Activated CD4-positive, alpha-beta T cell treated with anti-CD3 and anti-CD28 coated beads, Interleukin-2, amount 50 U/mL, for 48 hours (primary cell): ENCODE data around the gene ITIH6.
"Not testable (repeated sequence)": the region's sequence is repeated elsewhere in the genome, so short reads cannot be mapped to it uniquely, and the experiment has no call there.

ENCODE experiments used
- DNase-seq, 2 experiments: peaks; one replicate each; pipeline ENCODE4 v3.0.0-alpha.2; 2020

Gene ITIH6

DNA sequence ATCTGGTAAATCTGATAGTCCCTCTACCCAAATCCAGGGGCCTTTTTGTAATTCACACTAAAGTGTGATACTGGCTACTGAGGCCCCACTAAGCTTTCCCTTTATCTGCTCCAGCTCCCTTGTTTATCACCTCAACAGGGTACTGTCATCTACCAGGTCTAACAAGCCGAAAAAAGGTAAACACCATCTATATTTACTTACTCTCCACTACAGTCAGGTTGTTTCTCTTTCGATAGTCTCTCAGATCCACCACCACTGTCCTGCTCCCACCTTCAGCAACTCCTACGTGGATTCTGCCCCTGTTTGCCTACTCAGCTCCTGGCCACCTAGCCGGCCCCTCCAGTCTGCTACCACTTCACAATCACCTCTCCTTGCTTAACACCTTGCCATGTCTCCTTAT lies 3.3 kb downstream of the ITIH6 start:
- DNase-seq: no peak

DNA sequence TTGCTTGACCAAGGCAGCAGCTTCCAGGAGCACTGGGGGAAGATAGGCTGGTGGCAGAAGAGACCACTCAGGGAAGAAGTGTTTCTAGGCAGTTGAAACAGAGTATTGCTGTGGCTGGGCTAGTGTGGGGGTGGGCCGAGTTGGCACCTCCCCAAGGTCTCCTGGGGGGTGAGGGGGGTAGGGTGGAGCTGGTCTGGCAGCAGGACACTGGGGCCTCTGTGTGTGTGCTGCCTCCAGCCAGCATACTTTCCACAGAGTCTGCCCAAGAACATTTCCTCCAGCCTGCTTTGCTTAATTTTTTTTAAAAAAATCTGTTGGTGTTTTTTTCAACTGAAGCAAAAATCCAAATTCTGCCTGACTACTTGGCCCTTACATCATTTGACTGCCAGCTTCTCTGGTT lies 4.0 kb downstream of the ITIH6 start:
- no peak for DNase-seq

DNA sequence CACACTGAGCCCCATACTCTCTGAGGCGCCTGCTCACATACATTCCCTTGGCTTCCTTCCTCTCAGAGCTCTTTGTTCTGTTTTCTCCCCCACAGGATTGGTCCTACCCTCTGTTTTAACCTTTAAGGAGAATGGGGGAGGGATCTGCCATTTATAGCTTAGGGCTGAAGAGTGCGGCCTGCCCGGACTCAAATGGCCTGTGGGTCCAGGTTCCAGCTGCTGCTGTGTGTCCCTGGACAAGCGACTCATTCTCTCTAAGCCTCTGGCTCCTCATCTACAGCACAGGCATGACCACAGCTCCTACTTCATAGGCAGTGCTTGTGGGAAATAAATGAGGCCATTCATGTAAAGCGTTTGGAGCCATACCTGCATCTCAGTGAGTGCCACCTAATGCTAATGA lies 8.7 kb downstream of the ITIH6 start:
- not testable (repeated sequence) for DNase-seq

DNA sequence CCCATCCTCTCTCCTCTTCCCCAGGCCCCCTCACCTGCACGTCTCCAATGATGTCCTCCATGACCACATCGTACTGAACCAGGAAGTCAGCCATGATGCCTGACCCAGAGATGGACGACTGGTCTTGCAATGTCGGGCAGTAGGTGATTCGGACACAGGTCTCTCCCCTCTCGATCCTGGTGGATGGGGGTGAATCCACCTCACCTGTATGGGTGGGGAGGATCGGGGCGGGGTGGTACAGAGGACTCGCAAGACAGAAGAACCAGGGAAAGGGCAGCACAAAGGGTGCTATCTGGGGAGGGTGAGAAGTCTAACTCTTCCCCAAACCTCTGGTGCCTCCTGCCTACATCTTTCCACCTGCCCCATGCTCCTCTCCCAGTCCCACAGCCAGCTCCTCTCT lies 9.6 kb downstream of the ITIH6 start:
- DNase-seq: no peak

DNA sequence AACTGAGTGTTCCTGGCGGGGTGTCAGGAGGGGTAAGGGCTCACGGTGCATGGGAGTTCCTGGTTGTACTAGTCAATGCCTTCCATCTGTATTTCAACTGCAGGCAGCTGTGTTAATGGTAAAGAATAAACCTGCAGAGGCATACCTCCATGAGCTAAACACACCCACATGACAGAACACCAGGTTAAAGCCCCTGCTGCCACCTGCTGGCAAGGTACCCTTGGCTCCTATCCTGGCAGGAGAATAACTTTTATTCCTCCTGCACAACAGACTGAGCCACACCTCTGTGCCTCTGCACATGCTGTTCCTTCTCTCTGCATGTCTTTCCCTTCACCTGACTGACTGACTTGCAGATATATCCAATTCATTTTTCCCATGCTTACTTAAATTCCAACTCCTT lies 11.1 kb downstream of the ITIH6 start:
- peak; percentile 26 to 33 for DNase-seq

DNA sequence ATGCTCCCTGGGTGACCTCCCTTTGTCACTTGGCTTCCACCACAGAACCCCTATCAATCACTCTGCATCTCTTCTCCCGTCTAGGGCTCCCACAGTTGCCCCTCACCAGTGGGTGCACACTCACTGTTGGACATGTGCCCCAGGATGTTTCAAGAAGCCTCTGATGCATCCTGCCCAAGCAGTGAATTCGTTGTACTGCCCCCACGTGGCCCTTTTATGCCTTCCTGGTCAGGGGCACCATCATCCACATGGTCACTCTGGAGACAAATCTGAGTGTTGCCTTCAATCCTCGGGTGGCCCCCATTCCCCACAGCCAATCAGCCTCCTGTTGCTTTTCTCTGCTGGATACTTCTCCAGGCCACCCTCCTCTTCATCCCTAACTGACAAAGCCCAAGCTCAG lies 12.2 kb downstream of the ITIH6 start:
- peak in 1 of 2 experiments; percentile 25 for DNase-seq

DNA sequence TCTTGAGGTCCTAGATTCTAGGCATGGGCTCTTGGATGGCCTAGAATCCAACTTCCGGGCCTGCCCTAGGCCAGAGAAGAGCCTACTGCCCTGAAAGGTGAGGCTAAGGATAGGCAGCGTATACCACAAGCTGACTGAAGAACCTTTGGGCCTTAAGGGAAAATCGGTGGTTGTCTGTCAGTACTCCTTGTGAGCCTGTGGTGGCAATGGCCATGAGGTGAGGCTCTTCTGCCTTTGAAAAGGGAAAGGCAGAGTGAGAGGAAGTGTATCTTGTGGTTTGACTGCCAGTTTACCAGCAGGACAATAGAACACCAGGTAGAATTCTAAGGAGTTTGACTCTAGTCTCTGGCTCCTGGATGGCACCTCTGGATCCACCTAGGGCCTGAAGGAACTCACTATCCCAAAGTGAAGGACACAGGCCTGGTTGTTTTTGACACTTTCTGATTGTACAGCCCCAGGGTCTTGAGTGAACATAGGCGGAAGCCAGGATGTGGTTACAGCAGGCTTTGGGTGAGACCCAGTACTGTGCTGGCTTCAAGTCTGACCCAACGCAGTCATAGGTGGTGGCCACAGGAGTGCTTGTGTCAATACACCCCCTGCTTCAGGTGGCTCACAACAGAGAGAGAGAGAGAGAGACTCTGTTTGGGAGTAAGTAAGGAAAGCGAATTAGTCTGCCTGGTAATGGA lies 20.9 kb downstream of the ITIH6 start:
- DNase-seq: no peak

DNA sequence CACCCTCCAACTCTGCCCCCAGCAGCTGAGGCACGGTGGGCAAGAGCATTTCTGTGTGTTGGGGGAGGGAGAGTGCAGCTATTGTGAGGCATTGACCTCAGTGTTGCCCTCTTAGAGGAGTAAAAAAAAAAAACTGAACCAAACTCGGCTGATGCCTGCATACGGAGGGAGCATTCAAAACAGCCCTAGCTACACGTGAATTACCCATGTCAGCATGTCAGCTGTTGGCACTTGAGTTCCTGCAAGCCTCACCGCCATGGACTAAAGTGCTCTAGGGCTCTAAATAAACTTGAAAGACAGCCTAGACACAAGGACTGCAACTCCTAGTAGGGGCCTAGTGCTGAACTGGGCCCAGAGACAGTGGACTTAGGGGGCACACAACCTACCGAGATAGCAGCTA lies 22.0 kb downstream of the ITIH6 start:
- DNase-seq: no peak

DNA sequence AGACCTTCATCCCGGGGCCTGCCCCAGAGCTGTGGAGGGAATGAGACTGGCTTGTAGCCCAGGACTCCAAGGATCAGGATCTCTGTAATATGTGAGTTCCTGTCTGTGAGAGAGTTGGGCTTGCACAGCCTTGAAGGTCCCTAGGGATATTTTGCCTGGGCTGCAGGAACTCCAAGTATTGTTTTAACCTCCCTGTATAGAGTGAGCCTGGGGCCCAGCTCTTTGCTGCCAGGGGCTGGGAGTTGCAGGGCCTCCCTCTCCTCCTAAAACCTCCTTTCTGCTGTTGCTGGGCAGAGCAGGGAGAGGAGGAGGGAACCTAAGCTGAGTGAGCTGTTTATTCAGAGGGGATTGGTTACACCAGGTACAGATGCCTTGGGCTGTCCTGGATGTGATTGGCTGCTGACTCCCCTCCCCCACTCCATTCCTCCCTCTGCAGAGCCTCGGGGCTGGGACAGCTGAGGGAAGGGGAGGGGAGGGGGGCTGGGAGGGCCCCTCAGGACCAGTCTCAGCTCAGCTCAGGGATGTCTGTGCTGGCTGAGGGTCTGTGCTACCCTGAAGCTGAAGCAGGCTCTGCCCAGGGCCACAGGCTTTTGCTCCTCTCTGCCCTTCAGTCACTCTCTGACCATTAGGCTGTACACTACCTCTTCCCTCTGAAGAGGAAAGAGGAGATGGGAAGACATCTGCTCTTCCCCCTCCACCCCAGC lies 23.5 kb downstream of the ITIH6 start:
- not testable (repeated sequence) for DNase-seq

DNA sequence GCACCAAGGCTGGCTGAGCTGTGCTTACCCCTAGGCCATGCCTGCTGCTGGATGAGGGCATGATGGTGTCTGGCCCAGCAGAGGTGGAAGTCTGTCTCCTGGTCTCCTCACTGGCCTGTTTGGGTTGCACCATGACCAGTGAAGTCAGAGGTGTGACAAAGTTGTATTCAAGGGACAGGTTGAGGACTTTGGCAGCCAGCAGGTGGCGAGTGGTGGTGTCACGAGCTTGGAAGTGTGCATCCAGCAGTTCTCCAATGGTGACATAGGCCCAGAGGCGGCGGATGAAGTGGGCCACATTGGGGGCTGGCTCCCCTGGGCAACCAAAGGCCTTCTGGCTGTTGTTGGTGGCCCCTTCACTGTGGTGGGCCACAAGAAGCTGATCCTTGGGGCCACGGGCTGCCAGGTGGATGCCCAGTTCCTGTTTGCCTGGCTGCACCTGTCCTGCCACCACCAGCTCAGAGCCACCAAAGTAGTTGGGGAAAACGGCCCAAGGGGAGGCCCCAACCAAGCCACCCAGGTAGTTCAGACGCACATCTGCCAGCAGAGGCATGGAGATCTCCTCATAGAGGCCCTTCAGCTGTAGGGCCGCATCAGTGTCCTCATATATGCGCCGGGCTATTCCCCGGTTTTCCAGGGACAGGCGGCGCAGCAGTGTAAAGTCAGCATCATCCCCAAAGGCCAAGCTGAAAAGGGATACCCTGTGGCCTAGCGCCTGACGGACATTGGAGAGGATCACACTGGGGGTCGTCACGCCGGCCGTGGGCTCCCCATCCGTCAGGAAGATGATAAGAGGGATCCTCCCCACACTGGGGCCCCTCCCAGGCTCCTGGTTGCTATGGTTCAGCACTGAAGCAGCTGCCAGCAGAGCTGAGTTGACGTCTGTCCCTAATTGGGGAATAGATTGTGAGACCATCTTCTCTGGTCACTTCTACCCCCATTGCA lies 39.7 kb downstream of the ITIH6 start:
- DNase-seq: no peak

DNA sequence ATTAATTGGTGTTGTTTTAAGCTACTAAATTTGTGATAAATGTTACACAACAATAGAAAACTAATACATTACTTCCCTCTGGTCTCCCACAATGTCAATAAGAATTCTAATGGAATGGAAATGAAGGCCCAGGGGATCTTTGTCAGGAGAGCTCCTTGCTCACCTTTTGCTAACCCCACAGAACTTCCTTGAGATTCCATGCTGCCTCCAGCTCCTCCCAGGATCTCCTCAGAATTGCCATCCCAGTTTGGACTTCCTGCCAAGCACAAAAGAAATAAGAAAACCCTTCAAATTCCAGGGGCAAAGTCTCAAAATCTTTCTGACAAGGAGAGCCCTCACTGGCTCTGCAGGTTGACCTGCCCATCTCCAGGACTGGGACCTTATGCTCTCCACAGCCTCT lies 43.2 kb downstream of the ITIH6 start:
- no peak for DNase-seq

DNA sequence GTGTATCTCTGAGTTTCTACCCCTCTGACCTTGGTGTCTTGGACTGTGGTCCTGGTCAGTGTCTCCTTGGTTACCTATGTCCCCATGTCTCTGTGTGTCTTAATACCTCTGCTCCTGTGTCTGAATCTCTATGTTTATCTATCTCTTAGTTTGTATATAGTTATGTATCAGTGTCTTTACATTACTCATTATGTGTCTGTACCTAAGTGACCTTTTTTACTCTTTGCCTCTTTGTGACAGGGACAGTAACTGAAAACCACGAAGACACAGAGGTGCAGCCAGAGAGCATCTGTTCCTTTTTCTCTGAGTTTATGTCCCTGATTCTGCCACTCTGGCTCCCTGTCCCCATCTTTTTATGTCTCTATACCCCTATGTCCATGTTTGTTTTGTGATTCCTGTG lies 49.4 kb downstream of the ITIH6 start:
- DNase-seq: no peak

DNA sequence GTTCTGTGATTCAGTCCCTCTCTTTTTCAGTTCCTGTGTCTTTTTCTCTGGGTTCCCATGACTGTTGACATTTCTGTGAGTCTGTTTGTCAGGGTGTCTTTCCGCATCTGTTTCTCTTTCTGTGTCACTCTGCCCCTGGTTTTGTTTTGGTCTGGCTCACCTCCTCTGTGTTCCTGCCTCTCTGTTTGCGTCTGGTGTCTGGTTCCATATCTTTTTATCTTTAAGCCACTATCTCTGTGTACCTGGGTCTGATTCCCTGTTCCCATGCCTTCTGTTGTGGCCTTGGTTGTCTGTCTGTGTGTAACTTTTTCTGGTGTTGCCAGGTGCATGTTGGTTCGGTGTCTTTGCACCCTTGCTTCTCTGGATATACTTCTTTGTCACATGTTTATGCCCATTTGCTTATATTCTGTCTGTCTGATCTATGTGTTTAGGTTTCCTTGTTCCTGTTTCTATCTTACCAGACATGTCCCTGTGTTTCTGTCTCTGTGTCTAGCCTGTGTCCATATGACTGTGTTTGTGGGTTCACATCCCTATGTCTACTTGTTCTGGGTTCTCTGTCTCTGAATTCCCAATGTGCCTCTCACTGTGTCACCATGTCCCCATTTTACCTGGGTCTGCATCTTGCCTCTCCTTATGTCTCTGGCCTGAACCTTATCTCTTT lies 50.2 kb downstream of the ITIH6 start:
- DNase-seq: no peak

DNA sequence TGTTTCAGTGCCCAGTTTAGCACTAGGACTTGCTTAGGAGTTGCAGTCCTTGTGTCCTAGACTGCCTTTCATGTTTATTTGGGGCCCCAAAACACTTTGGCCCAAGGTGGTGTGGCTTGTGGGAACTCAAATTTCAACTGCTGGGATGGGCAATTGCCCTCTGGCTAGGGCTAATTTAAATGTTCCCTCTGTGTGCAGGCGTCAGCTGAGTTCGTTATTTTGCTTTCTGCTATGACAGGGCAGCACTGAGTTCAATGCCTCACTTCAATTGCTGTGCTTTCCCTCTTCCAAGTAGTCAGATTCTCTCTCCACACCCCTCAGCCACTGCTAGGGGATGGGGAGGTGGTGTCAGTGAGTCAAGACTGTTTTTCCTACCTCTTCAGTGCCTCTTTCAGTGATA lies 51.1 kb downstream of the ITIH6 start:
- no peak for DNase-seq

DNA sequence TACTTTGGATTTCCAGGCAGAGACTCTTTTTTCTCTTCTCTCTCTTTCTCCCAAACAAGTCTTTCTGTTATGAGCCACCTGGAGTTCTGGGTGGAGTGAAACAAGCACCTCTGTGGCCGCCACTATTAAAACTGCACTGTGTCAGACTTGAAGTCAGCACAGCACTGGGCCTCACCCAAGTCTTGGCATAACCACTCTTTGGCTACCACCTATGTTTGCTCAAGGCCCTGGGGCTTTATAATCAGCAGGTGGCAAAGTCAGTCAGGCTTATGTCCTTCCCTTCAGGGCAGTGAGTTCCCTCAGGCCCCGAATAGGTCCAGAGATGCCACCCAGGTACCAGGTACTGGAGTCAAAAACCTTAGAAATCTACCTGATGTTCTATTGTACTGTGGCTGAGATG lies 52.4 kb downstream of the ITIH6 start:
- DNase-seq: no peak

DNA sequence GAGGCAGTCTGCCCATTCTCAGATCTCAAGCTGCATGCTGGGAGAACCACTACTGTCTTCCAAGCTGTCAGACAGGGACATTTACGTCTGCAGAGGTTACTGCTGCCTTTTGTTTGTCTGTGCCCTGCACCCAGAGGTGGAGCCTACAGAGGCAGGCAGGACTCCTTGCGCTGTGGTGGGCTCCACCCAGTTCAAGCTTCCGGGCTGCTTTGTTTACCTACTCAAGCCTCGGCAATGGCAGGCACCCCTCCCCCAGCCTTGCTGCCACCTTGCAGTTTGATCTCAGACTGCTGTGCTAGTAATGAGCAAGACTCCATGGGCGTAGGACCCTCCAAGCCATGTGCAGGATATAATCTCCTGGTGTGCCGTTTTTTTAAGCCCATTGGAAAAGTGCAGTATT lies 59.5 kb downstream of the ITIH6 start:
- DNase-seq: not testable (repeated sequence)

DNA sequence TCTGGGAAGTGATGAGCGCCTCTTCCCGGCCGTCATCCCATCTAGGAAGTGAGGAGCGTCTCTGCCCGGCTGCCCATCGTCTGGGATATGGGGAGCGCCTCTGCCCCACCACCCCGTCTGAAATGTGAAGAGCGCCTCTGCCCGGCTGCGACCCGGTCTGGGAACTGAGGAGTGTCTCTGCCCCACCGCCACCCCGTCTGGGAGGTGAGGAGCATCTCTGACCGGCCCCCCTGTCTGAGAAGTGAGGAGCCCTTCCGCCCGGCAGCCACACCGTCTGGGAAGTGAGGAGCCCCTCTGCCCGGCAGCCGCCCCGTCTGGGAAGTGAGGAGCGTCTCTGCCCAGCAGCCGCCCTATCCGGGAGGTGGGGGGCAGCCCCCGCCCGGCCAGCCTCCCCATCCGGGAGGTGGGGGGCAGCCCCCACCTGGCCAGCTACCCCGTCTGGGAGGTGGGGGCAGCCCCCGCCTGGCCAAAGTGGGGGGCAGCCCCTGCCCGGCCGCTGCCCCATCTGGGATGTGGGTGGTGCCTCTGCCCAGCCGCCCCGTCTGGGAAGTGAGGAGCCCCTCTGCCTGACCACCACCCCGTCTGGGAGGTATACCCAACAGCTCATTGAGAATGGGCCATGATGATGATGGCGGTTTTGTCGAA lies 61.6 kb downstream of the ITIH6 start:
- not testable (repeated sequence) for DNase-seq

DNA sequence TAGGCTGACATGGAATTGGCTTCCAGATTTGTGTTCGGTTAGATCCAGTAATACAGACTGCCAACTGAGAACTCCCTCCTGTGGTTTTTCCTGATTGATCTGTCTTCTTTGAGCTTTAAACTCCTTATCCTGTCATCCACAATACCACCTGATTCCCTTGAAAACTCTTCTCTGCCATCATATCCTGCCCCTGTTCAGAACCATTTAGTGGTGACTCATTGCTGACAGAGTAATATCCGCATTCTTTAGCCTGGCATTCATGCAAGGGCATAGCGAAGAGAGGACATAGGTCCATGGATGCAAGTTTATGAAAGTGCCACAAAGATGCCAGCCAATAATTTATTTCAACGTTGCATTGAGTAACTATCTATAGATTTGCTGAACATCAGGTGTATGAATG lies 76.6 kb downstream of the ITIH6 start:
- no peak for DNase-seq

DNA sequence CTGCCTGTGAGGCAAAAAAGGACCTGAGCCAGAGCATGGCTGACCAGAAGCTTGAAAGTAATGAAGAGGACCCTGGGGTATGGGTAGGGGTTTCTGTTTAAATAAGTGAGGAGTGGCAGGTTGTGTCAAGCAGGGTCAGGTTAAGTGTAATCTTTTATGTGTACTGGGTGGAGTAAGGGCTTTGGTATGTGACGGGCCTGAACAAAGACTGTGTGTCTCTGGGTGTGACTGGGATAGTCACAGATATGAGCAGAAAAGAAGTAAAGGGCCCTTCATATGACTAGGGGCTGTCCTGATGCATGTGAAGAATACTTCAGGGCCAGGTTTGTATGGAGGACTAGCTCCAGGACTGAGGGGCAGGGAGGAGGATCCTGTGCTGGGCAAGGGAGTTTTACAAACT lies 82.4 kb downstream of the ITIH6 start:
- DNase-seq: no peak

DNA sequence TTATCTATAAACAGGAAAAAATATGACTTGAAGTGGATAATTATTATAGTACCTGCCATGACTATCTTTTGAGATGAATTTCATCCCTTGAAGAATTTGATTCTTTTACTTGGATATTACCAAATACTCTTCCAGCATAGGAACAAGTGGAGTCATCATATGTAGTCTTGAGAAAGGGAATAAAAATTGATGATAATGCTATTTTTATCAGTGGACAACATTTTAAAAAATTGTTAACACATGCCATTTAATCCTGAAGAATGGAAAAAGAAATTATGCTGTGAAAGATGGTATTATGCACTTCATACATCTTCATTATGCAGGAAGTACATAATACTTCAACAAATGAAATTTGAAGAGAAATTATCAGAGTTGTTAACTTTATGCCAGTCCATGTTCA lies 83.6 kb downstream of the ITIH6 start:
- no peak for DNase-seq

DNA sequence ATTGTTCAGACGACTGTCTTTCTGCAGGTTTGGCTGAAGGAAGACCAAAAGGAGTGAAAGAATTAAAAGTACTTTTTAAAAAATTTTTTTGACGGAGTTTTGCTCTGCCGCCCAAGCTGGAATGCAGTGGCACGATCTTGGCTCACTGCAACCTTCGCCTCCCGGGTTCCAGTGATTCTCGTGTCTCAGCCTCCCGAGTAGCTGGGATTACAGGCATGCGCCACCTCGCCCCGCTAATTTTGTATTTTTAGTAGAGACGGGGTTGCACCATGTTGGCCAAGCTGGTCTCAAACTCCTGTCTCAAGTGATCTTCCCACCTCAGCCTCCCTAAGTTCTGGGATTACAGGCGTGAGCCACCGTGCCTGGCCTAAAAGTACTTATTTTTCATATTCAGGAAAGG lies 86.3 kb downstream of the ITIH6 start:
- no peak for DNase-seq

DNA sequence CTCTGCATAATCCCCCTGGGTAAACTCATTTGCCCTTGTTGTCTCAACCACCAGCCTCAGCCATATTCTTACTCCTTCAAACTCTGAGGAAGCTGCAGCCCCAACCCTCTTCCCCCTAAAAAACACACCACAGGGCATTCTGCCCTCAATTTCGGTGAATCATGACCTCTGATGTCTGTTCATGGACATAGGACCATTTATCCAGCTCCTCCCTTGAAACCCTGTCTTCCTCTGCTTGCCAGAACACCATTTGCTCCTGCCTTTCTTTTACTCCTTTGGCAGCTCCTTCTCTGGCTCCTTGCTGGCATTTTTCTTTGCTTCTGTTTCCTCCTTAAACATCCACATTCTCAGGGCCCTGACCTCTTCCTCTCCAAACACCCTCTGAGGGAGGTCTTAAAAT lies 87.1 kb downstream of the ITIH6 start:
- DNase-seq: no peak

DNA sequence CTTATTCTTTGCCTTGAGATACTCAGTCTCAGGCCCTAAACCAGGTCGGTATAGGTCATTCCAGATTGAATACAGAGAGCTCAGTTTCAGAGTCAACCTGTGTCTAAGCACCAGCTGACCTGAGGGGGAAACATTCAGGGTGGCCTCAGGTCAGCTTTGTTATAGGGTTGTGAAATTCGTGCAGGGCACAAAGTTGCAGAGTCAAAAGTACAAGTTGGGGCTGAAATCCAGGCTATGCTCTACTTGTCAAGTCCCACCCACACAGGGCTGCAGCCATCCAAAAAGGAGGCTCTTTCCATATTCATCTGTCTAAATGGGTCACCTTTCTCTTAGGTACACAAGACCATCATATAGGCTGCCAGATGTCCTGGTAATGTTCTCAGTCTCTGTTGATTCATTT lies 89.7 kb downstream of the ITIH6 start:
- DNase-seq: no peak
